Activated naive CD4-positive, alpha-beta T cell treated with anti-CD3 and anti-CD28 coated beads, Interleukin-2, amount 50 U/mL, for 72 hours (primary cell): ENCODE data around the gene RBM47. TPM values are rescaled to one million over a fixed set of nuclear protein-coding genes. Genes with fewer than 3 reads are reported as not detected.
"Not testable (repeated sequence)": the region's sequence is repeated elsewhere in the genome, so short reads cannot be mapped to it uniquely, and the experiment has no call there.

Experiments
- ATAC-seq, 2 donors: fragments of 150-1000 bp; cut with Tn5 transposase; 2 replicates each; pipeline ENCODE4 v1.10.0; 2021; ENCODE audit warnings: mild to moderate bottlenecking in 2 of 2, moderate library complexity in 2 of 2
- DNase-seq, 2 donors: peaks; one replicate each; pipeline ENCODE4 v3.0.0; 2021 to 2022; ENCODE audit warnings: low spot score in 2 of 2
- H3K27ac Mint-ChIP-seq, 2 donors: one replicate each; pipeline ENCODE4 v1.8.0; 2022; ENCODE audit warnings: mild to moderate bottlenecking in 2 of 2, mixed read lengths in 2 of 2
- H3K36me3 Mint-ChIP-seq, 2 donors: one replicate each; pipeline ENCODE4 v1.8.0; 2022; ENCODE audit warnings: mixed read lengths in 2 of 2
- H3K9me3 Mint-ChIP-seq, 2 donors: one replicate each; pipeline ENCODE4 v1.8.0; 2022; ENCODE audit warnings: mixed read lengths in 2 of 2
- total RNA-seq, 2 donors: library from RNA; stranded (reverse); gene quantifications; one replicate each; pipeline ENCODE4 v1.2.3, GENCODE V29; 2022

RBM47 gene
- total RNA-seq, 2 donors from 2014 or later: 0.59 to 3.3 TPM

DNA sequence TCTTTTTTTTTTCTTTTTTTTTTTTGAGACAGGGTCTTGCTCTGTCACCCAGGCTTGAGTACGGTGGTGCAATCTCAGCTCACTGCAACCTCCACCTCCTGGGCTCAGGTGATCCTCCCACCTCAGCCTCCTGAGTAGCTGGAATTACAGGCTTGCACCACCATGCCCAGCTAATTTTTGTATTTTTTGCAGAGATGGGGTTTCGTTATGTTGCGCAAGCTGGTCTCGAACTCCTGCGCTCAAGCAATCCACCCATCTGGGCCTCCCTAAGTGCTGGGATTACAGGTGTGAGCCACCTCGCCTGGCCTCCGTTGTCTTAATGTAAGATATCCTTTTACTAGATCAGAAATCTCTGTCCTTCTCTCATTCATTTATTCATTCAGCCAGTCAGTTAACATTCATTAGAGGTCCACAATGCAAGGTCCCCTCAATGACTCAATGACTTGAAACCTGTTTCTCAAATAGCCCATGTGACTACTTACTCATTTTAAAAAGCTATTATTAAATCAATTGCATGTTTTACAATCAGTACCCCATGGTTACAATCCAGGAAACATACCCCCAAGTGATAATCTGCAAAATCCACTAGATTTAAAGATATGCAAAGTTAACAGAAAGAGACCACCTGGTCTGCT lies 68.0 kb downstream of the RBM47 start:
- H3K36me3 Mint-ChIP-seq, H3K9me3 Mint-ChIP-seq, DNase-seq, ATAC-seq, H3K27ac Mint-ChIP-seq: not testable (repeated sequence)

DNA sequence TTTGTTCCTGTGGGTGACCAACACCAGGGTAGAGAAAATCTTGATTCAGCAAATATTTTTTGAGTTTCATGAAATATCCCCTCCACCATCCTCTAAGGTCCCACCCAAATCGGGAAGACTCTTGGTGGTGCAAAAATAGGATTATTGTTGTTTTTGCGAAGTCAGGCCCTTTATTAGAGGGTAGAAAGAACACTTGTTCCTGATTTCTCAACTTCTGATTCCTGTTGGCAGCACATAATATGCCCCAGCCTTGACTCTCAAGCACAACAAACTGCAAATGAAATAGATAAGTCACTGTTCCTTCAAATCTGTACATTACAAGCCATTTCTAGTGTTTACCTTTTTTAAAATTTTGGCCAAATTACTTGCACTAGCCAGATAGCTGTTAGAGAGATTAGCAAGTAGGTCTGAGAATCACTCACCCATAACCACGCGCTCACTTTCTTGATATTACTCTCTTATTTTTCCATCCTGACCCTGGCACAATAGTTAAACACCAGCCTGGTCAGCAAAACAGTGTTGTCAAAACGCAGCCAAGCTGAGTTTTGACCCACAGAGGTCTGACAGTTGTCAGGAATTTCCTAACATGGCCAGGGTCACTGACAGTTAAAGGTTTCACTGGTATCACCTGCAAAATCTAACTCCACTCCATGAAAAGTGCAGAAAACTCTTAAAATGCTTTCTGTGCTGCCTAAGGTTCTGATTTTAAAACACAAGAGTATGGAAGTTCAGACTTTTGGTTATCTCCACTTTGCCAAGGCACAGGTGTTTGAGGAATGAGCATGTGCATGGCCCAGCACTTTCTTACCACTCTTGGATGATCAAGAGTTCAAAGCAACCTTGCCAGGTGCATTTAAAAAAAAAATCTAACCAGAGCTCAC lies 69.8 kb downstream of the RBM47 start:
- Mint-ChIP-seq H3K9me3 (no peaks in the 10 kb centered on the region), H3K36me3 (no peaks in the 10 kb centered on the region), H3K27ac (no peak overlapping the region)
- DNase-seq (no peak), ATAC-seq (peak; percentile 52 to 57)

- no peak for ATAC-seq
- H3K9me3 Mint-ChIP-seq: no peaks in the 10 kb centered on the region
- H3K36me3 Mint-ChIP-seq: no peaks in the 10 kb centered on the region
- H3K27ac Mint-ChIP-seq: no peak overlapping the region
- no peak for DNase-seq
Measured at GRCh38 chr4:40557736-40558135, 71.9 kb downstream of the RBM47 start.

GRCh38 chr4:40555176-40555900 lies 74.3 kb downstream of the RBM47 start:
- no peak overlapping the region for H3K27ac Mint-ChIP-seq
- no peaks in the 10 kb centered on the region for H3K9me3 Mint-ChIP-seq
- ATAC-seq (no peak), DNase-seq (no peak)
- no peaks in the 10 kb centered on the region for H3K36me3 Mint-ChIP-seq

DNA sequence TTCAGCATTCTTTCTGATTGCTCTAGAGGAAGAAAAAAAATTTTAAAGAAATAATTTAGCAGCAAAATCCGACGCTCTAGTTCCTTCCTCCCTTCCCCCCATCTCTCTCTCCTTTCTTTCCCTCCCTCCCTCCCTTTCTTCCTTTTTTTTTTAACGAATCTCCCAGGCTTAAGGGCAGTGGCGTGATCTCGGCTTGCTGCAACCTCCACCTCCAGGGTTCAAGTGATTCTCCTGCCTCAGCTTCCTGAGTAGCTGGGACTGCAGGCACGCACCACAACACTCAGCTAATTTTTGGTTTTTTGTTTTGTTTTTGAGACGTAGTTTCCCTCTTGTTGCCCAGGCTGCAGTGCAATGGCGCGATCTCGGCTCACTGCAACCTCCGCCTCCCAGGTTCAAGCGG lies 75.0 kb downstream of the RBM47 start:
- not testable (repeated sequence) for H3K27ac Mint-ChIP-seq

GRCh38 chr4:40553995-40554394 lies 75.7 kb downstream of the RBM47 start:
- no peak overlapping the region for H3K27ac Mint-ChIP-seq
- H3K9me3 Mint-ChIP-seq: no peaks in the 10 kb centered on the region
- DNase-seq (no peak), ATAC-seq (no peak)
- H3K36me3 Mint-ChIP-seq: no peaks in the 10 kb centered on the region

More for the DNA sequence above, 75.0 kb downstream of the RBM47 start:
- H3K36me3 Mint-ChIP-seq, H3K9me3 Mint-ChIP-seq, ATAC-seq, DNase-seq: not testable (repeated sequence)

- no peaks in the 10 kb centered on the region for H3K36me3 Mint-ChIP-seq
- DNase-seq (no peak), ATAC-seq (no peak)
- H3K27ac Mint-ChIP-seq: no peak overlapping the region
- no peaks in the 10 kb centered on the region for H3K9me3 Mint-ChIP-seq
Measured at GRCh38 chr4:40552536-40552935, 77.1 kb downstream of the RBM47 start.

DNA sequence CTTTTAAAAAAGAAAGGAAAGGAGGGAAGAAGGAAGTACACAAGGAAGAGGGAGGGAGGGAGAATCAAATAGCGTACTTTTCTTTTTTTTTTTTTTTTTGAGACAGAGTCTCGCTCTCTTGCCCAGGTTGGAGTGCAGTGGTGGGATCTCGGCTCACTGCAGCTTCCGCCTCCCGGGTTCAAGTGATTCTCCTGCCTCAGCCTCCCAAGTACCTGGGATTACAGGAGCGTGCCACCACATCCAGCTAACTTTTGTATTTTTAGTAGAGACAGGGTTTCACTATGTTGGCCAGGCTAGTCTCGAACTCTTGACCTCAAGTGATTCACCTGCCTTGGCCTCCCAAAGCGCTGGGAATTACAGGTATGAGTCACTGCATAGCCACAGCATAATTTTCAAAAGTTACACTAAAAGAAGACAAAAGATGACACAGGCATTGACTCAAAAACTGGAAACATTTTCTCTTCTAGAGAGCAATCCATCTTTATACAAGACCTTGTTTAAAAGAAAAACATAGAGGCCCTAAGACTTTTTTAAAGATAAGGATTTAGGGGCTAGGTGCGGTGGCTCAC lies 78.0 kb downstream of the RBM47 start:
- not testable (repeated sequence) for H3K36me3 Mint-ChIP-seq, H3K9me3 Mint-ChIP-seq
- DNase-seq (peak in 1 of 2 donors; percentile 31), ATAC-seq (peak; percentile 65 to 79)
- peak overlapping the region; percentile 76 to 78 for H3K27ac Mint-ChIP-seq

GRCh38 chr4:40550948-40551462 lies 78.7 kb downstream of the RBM47 start:
- DNase-seq (no peak), ATAC-seq (peak; percentile 59 to 65)
- H3K27ac Mint-ChIP-seq: peak overlapping the region; percentile 76 to 78

GRCh38 chr4:40550196-40550595 lies 79.5 kb downstream of the RBM47 start:
- DNase-seq (no peak), ATAC-seq (no peak)
- no peaks in the 10 kb centered on the region for H3K9me3 Mint-ChIP-seq
- H3K36me3 Mint-ChIP-seq: no peaks in the 10 kb centered on the region
- H3K27ac Mint-ChIP-seq: peak overlapping the region in 1 of 2 donors; percentile 78

More at GRCh38 chr4:40550948-40551462, 78.7 kb downstream of the RBM47 start:
- Mint-ChIP-seq H3K36me3 (no peaks in the 10 kb centered on the region), H3K9me3 (no peaks in the 10 kb centered on the region)

GRCh38 chr4:40548256-40548655 lies 81.4 kb downstream of the RBM47 start:
- H3K9me3 Mint-ChIP-seq: no peaks in the 10 kb centered on the region
- DNase-seq (no peak), ATAC-seq (no peak)
- no peaks in the 10 kb centered on the region for H3K36me3 Mint-ChIP-seq
- no peak overlapping the region for H3K27ac Mint-ChIP-seq

DNA sequence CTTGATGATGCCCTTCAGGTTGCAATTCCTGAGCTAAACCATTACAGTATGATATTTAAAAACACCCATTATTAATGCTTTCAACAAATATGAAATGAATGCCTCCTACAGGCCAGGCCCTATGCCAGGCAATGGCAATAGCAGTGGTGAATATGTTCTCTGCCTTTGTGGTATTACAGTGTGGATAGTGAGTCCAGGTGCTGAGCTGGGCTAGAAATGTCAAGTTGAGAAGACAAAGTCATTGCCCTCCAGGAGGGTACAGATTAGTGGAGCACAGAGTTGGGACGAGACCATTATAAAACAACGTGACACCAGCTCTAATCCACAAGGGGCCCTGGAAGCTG lies 81.9 kb downstream of the RBM47 start:
- H3K9me3 Mint-ChIP-seq: no peaks in the 10 kb centered on the region
- H3K27ac Mint-ChIP-seq: no peak overlapping the region
- ATAC-seq (no peak), DNase-seq (no peak)
- H3K36me3 Mint-ChIP-seq: no peaks in the 10 kb centered on the region

GRCh38 chr4:40546969-40547788 lies 82.5 kb downstream of the RBM47 start:
- Mint-ChIP-seq H3K27ac (no peak overlapping the region), H3K9me3 (no peaks in the 10 kb centered on the region), H3K36me3 (no peaks in the 10 kb centered on the region)
- DNase-seq (no peak), ATAC-seq (no peak)

- no peak overlapping the region for H3K27ac Mint-ChIP-seq
- H3K9me3 Mint-ChIP-seq: no peaks in the 10 kb centered on the region
- DNase-seq (no peak), ATAC-seq (no peak)
- no peaks in the 10 kb centered on the region for H3K36me3 Mint-ChIP-seq
Measured at GRCh38 chr4:40546506-40546905, 83.2 kb downstream of the RBM47 start.

DNA sequence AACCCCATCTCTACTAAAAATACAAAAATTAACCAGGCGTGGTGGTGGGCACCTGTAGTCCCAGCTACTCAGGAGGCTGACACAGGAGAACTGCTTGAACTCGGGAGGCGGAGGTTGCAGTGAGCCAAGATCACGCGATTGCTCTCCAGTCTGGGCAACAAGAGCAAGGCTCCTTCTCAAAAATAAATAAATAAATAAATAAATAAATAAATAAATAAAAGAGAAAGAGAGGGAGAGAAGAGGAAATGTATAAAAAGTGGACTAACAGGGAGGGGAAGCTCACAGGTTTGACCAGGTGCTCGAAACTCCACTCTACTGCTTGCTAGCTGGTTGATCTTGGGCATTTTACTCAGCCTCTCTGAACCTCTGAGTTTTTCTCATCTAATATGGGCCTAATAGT lies 84.2 kb downstream of the RBM47 start:
- H3K36me3 Mint-ChIP-seq, H3K27ac Mint-ChIP-seq, DNase-seq, ATAC-seq, H3K9me3 Mint-ChIP-seq: not testable (repeated sequence)

DNA sequence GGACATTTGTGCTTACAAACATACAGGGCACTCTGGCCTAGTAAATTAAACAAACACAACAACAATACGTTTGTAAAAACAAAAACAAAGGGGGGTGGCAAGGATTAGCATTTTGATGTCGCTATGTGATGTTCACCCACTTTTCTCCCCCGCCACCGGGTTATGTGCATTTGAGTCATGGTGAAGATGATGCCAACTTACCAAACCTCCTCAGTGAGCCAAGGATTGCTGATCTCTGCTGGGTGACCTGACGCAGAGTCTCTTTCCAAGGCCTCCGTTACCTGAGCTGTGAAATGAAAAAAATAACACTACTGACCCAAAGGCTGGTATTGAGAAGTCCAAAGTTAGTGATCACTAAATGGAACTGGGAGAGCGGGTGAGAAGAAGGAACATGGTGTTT lies 85.4 kb downstream of the RBM47 start:
- no peak overlapping the region for H3K27ac Mint-ChIP-seq
- DNase-seq (no peak), ATAC-seq (peak in 1 of 2 donors; percentile 31)
- no peaks in the 10 kb centered on the region for H3K9me3 Mint-ChIP-seq
- no peaks in the 10 kb centered on the region for H3K36me3 Mint-ChIP-seq
